Peyer's patch (tissue), 4 donors: ENCODE results near the gene DHODH.

Experiments used
- POLR2A ChIP-seq, 2 donors: fragments of 450-650 bp; IDR thresholded peaks; one replicate each; pipeline ENCODE4 v1.5.1; 2017; ENCODE audit warnings: antibody characterized with exemption in 2 of 2, mild to moderate bottlenecking in 2 of 2, moderate library complexity in 2 of 2
- TF ChIP-seq, protein P1 (sequence below), 6 experiments: fragments of 450-650 bp in 4 of 6; fragments of 200-600 bp in 2 of 6; sonication (generic) in 1 of 6; IDR thresholded peaks; one replicate each; pipeline ENCODE4 v1.5.1; 2017 to 2019; ENCODE audit warnings: antibody characterized with exemption in 6 of 6, mild to moderate bottlenecking in 3 of 6, moderate library complexity in 1 of 6

GRCh38 chr16:72022127-72022526, 13.6 kb downstream of the DHODH start:
- TF ChIP-seq, protein P1, sequence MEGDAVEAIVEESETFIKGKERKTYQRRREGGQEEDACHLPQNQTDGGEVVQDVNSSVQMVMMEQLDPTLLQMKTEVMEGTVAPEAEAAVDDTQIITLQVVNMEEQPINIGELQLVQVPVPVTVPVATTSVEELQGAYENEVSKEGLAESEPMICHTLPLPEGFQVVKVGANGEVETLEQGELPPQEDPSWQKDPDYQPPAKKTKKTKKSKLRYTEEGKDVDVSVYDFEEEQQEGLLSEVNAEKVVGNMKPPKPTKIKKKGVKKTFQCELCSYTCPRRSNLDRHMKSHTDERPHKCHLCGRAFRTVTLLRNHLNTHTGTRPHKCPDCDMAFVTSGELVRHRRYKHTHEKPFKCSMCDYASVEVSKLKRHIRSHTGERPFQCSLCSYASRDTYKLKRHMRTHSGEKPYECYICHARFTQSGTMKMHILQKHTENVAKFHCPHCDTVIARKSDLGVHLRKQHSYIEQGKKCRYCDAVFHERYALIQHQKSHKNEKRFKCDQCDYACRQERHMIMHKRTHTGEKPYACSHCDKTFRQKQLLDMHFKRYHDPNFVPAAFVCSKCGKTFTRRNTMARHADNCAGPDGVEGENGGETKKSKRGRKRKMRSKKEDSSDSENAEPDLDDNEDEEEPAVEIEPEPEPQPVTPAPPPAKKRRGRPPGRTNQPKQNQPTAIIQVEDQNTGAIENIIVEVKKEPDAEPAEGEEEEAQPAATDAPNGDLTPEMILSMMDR (IDR thresholded peaks at IDR 0.05): no peak
- no peak for TF ChIP-seq POLR2A (IDR thresholded peaks at IDR 0.05)
